Hindlimb muscle (tissue), 1 donor: Measurements from ENCODE around the gene SFI1. TPM values are rescaled to one million over a fixed set of nuclear protein-coding genes. Genes with fewer than 3 reads are reported as not detected.
"Not testable (repeated sequence)": the region's sequence is repeated elsewhere in the genome, so short reads cannot be mapped to it uniquely, and the experiment has no call there.

Experiments
- DNase-seq: peaks from one replicate; pipeline ENCODE4 v3.0.0-alpha.2; 2013
- polyA plus RNA-seq: library from polyadenylated mRNA; unstranded; fragments of 120-200 nt; gene quantifications from one replicate; pipeline ENCODE4 v1.2.1, GENCODE V29; 2013; ENCODE audit not compliant: insufficient read length

The SFI1 gene
- polyA plus RNA-seq, 1 donor: 9.7 TPM

DNA sequence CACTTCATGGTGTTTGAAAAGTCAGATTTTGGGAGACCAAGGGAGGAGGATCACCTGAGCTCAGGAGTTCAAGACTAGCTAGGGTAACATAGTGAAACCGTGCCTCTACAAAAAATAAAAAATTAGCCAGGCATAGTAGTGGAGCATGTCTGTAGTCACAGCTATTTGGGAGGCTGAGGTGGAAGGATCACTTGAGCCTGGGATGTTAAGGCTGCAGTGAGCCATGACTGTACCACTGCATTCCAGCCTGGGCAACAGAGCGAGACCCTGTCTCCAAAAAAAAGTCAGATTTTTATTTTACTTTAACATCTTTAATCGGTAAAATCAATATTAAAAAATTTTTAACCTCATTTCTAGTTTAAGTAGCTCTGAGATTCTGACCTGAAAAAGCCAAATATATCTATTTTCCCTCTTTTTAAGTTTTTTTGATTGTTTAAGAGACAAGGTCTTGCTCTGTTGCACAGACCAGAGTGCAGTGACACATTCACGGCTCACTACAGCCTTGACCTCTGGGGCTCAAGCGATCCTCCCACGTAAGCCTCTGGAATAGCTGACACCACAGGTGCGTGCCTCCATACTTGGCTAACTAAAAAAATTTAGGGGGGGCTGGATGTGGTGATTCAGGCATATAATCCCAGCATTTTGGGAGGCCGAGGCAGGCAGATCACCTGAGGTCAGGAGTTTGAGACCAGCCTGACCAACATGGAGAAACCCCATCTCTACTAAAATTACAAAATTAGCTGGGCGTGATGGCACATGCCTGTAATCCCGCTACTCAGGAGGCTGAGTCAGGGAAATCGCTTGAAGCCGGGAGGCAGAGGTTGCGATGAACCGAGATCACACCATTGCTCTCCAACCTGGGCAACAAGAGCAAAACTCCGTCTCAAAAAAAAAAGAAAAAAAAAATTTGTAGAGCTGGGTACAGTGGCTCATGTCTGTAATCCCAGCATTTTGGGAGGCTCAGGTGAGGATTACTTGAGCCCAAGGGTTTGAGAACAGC lies 48.4 kb downstream of the SFI1 start:
- DNase-seq: no peak

DNA sequence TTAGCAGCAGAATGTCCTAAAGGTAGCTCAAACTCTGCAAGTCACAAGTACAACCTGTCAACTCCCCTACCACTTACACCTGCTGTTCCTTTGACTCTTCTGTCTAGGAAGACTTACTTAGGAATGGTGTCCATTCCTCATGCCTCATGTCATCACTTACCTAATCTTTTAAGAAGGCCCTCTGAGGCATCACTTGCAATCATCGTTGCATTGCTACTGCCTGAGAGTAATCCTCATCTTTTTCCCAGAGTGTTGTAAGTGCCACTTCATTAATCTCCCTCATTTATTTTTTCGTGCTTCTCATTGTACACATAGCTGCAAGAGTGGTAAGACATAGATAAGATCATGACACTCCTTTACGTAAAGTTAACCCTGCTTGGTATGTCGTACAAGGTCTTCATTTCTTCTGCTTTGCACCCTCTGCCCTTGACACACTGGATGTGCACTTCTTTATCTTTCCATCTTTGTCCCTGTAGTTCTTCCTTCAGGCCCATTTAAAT lies 54.6 kb downstream of the SFI1 start:
- DNase-seq: no peak

DNA sequence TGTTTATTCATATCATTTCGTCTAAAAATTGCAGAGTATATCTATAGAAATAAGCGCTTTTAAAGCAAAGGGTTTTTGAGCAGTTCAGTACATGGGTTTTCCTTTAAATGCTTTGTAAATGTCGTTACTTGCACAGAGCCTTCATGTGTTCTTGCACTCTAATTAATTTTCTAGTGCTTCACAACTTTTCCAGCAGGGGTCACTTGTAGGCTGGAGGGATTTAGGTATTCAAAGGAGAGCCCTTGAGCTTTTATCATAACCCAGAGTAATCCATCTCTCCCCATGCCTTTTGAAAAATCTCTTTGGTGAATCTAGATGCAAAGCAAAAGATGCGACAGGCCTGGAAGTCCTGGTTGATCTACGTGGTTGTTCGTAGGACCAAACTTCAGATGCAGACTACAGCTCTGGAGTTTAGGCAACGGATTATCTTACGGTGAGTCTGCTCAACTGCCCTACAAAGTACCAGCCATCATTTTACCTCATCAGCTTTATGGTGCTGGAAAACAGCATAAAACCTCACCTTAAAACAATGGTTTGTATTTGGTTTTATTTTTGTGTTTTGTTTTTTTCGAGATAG lies 60.4 kb downstream of the SFI1 start:
- peak; percentile 15 for DNase-seq

DNA sequence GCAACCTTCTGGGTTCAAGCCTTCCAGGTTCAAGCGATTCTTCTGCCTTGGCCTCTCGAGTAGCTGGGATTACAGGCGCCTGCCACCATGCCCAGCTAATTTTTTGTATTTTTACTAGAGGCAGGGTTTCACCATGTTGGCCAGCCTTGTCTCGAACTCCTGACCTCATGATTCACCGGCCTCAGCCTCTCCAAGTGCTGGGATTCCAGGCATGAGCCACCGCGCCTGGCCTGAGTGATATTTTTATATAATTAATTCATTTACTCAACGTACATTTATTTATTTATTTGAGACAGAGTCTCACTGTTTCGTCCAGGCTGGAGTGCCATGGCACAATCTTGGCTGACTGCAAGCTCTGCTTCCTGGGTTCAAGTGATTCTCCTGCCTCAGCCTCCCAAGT lies 62.2 kb downstream of the SFI1 start:
- not testable (repeated sequence) for DNase-seq

DNA sequence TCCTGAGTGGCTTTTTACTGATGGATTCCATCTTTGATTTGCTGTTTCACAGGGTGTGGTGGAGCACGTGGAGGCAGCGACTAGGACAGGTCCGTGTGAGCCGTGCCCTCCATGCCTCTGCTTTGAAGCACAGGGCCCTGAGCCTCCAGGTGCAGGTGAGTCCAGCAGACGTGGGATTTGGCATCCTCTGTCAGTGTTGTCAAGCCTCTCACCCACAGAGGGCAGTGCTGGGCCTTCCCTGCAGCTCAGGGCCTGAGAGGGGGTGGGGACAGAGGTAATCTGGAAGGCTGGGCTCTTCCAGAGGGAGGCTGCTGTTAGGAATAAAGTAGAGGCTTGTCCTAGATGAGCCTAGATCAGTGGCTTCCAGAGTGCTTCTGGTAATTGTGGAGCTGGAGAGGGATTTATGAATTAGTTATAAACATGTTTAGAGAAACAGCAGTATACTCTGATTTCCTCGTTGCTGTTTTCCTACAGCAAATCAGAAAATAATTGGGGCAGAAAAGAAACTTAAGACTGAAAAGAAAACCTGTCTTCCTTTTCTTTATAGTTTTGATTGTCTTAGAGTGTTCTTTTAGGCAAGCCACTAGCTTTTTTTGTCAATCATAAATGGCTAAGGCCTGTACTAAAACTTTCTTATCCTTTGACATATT lies 65.0 kb downstream of the SFI1 start:
- peak; percentile 64 for DNase-seq

DNA sequence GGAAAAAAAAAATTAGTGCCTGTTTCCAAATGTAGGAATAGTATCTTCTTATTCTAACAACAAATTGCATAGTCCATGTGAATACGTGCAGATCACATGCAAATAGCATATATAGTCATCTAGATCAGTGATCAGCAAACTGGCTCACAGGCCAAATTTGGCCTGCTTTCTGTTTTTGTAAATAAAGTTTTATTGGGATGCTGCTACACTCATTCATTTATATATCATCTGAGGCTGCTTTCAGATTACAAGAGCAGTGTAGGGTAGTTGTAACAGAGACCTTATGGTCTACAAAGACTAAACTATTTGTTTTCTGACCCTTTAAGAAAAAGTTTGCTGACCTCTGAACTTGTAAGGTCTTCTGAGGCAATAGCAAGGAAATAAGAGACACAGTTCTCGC lies 65.6 kb downstream of the SFI1 start:
- DNase-seq: no peak

DNA sequence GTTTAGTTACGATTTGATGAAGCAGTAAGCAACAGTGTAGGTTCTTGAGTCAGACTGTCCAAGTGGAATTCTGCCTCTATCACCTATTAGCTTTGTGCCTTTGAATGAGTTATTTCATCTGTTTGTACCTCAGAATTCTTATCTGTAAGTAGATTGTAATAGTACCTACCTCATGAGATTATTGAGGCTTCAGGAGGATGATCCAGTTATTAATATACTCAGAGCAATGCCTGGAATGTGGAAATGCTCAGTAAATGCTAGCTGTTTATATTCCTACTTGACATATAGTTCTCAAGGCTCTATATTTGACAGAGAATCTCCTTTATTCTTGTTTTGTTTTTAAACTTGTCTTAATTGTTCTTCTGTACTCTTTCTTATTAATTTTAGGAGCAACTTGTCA lies 70.1 kb downstream of the SFI1 start:
- DNase-seq: no peak

DNA sequence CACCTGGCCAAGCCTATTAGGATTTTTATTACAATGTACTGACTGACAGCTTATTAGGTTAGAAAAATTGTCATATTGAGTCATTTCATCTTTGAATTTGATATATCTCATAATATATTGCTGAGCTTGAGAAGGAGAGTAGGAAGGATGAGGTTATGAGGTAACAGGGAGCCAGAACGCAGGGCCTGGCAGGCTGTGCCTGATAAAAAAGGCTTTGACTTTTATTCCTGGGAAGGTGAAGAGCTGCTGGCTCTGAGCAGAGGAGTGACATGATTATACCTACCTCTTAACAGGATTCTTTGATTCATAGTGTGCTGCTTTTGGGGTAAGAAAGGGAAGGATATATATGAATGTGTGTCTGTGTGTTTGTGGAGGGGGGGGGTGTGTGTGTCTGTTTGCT lies 70.9 kb downstream of the SFI1 start:
- DNase-seq: no peak

DNA sequence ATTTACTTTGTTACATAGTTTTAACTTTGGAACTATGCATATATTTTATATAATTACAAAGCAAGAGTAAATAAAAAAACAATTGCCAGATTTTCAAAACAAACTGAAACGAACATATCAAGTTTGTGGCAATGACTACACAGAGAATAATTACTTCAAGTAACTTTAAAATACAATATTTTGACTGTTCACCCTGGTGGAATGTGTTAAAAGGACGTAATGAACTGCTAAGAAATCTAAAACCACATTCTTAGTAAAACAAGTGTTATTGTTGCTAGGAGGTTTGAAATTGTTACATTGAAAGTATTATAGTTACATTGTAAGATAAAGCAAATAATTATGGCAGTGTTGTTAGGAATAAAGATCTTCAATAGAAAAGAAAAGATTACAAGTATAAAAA lies 71.4 kb downstream of the SFI1 start:
- DNase-seq: no peak

DNA sequence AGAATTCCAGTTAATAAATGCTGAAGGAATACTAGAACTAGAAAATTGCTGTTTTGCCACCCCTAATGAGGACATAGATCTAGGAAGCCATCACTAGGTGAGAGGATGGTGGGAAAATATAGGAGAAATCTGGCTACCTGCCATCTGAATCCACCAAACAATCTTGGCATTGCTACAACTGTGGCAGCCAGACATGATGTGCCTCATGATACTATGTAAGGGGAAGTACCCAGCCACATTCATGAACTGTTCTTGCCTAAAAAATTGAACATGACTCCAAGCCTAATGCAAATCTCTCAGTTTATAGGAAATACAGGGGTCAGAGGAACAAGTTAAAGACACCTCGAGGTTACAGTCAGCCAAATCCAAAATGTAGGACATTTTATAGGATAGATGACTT lies 72.8 kb downstream of the SFI1 start:
- DNase-seq: no peak

DNA sequence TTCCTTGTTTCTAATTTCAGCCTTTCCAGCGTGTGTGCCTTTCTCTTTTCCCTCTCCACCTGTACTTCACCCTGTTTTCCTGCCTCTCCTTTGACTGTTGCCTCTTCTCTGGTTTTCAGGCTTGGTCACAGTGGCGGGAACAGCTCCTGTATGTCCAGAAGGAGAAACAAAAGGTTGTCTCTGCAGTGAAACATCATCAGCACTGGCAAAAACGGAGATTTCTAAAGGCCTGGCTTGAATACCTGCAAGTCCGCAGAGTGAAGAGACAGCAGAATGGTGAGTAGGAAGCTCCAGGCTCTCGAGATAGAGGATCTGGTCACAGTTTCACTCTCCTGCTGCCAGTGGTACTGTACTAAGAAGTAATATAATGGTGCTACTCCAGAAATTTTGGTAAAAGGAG lies 76.6 kb downstream of the SFI1 start:
- no peak for DNase-seq

DNA sequence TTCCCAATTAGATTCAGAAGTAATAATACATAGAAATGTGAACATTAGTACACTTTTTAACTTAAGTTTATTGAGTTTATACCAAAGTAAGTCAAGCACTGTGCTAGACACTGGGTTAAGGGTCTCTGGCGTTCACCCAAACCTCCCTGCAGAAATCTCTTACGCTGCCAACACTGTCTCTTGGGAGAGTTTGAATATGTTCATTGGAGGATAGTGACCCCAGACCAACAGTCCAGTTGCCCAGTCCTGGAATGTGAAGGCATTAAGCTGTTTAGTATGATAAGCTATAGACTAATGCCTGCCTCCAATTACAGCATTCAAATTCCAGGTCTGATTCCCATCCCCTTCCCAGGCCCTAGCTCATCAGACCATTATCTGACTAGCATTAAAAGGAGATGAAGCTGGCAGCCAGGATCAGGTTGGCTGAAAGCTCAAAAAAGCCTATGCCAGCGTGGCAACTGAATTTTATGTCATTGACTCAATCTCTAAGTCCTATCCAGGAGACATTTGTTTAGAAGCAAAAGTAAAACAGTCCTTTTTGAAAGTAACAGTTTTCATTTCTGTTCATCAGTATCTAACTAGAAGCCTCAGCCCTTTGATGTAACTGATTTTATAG lies 77.8 kb downstream of the SFI1 start:
- DNase-seq: no peak

DNA sequence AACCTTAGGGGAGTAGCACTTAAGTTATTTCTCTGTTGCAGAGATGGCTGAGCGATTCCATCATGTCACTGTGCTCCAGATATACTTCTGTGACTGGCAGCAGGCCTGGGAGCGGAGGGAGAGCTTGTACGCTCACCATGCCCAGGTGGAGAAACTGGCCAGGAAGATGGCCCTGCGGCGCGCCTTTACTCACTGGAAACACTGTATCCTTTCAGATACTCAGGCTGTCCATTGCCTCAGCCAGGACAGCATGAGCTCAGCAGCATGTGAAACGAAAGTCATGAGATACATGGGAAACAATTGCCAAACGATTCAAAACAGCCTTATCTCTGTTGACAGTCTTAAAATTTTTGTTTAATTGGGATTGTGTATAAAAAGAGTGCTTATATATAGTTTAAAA lies 78.9 kb downstream of the SFI1 start:
- DNase-seq: no peak

DNA sequence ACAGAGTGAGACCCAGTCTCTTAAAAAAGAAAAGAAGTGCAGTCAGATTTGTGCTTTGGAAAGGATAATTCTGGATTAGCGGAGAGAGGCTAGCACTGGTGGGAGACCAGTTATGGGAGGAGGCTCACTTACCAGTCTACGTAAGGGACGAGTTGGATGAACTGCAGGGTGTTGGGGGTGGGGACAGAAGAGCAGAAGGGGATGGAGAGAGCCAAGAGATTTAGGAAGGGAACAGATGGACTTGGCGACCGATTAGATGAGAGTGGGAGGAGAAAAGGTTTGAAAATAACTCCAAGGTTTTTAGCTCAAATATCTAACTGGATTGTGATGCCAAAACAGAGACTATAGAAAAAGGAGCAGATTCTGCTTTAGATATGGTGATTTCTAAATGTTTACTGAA lies 81.4 kb downstream of the SFI1 start:
- DNase-seq: no peak

DNA sequence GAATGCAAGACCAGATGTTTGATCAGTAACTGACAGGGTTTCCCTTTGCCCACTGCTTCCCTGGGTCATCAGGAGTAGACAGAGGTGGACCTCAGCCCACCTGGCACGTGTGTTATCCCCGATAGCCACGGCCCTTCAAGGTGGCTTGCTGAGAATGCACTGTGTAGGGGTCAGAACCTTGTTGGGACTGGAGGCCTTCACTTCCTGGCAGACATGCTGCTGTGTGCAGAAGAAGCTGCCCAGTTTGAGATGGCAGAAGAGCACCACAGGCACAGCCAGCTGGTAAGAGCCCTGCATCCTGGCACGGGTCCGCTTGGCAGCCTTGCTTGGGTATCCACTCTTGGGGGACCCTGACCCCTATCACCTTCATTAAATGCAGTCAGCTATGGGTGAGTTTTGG lies 81.8 kb downstream of the SFI1 start:
- no peak for DNase-seq

DNA sequence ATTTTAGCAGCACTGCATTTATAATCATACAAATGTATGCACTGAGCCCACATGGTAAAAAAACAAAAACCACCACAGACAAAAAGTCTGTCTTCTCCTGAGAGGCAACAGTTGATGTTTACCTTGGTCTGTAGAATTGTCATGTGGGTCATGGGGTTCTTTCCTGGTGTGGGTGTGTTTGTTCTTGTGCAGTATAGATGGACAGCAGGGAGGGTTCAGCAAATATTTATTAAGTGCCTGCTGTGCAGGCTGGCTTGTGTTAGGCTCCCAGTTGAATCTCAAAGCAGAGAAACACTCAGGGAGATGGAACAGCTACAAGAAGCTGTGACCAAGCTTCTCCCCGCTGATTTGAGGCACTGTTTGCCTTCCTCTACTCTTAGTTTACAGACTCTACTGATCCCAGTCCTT lies 83.5 kb downstream of the SFI1 start:
- no peak for DNase-seq

DNA sequence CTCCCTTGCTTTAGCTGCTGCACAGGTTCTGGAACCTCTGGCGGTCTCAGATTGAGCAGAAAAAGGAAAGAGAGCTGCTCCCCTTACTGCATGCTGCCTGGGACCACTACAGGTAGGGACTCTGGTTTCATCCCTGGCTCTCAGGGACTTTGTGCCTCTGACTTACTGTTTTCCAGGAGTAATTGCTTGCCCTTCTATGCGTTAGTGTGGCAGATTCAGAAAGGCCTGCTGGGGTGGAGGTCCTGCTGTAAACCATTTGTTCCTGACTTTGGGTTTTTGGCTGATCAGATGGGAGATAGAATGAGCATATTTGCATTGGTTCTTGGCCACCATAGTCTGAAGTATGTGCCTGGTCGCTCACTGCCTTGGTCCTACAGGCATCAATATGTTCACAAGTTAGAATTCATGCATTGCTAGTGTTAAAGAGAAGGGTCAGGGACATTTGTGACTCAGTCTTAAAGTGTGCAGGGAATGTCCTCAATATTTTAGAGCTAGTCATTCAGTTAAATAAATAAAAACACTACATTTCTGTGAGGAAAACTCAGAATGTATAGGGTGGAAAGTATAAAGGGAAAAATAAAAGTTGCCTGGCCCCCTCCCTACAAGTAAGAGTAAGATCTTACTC lies 87.6 kb downstream of the SFI1 start:
- DNase-seq: no peak

DNA sequence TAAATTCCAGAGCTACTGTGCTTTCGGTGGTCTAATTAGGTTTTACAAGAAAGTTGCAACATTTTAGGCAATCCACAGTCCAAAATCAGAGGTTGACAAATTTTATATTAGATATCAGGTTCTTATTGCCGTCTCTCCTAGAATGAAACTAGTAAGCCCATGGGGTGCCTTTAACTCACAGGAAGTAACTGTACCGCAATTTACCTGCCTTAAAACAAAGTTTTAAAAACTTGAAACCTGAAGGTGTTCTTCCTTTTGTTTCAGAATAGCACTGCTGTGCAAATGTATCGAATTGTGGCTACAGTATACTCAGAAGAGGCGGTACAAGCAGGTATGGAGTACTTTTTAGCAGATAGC lies 88.4 kb downstream of the SFI1 start:
- no peak for DNase-seq

DNA sequence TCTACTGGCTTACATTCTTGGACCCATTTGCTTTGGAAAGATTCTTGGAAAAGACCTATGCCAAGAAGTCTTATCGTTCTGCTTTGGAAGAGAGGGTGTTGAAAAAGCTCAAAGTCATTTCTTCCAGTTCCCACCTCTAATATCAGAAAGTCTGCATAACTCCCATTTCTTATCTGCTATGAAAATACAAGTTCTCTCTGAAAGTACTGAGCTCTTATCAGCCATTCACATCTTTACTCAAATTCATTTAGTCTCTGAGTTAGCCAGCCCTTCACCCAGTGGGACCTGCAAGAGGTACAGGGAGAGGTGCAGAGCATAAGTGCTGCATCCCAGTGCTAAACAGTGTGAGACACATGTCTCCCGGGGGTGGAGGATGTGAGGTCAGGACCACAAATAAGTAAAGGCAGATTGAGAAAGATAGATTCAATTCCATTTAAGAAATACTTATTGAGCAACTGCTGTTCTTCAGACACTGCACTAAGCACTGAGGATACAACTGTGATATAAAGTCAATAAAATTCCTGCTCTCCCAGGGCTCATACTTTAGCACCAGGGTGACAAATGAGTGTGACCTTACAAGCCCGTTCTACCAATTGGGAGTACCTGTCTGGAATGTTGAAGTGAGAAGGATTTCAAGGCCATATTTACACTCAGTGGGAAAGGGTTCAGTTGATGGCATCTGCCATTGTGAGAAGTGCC lies 89.0 kb downstream of the SFI1 start:
- DNase-seq: no peak

DNA sequence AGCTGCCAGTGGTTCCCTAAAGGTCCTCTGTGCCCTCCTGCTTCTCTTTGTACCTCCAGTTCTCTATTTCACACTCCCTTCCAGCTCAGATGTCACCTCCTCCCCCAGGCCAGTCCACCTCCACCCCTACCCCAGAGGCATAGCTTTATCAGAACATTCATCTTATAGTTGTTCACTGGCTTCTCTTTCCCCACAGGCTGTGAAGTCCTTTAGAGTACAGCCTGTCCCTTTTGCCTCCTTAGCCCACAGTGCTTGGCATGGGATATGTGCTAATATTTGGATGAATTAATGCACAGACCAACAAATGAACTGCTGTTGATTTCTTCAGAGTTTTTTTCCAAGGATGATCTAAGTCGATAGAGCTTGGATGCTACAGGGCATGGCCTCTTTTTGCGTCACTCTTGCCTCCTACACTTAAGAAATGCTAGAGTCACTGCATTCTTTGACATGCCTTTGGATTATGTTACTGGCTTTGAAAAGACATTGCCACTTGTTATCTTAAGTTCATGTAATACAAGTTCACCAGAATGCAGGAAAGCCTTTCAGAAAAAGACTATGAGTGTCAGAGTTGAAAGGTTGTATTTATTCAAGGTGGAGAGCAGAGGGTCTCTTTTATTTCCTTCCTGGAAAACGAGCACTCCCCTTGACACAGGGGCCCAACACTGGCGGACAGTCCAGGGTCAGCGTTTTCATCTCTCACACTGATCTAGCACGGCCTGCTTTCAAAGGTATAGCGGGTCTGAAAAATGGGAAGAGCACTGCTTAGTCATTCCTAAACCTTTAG lies 90.0 kb downstream of the SFI1 start:
- DNase-seq: no peak
